CD4-positive, alpha-beta T cell treated with Interleukin-6 at 100 ng/mL for 8 hours (primary cell): Measurements from ENCODE around the gene FAM120B.

Experiments
- DNase-seq: peaks from one replicate; pipeline ENCODE4 v3.0.0-alpha.2; 2020; ENCODE audit warnings: mixed read lengths, low spot score

FAM120B gene

DNA sequence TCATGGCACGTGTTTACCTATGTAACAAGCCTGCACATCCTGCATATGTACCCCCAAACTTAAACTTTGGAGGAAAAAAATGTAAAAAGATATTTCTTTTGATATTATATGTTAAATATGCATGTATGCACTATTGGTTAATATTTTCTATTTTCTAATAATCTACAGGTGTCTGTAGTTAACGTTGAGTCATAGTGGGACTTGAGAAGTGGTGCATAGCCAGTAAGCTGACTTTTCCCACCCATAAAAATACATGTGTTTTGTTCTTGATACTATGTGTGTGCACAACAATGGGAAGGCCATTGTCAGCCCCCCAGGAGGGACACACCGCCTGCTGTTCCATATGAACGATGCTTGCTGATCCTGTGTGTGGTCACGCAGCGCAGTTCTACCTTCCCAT lies 49.1 kb downstream of the FAM120B start:
- DNase-seq = no peak

DNA sequence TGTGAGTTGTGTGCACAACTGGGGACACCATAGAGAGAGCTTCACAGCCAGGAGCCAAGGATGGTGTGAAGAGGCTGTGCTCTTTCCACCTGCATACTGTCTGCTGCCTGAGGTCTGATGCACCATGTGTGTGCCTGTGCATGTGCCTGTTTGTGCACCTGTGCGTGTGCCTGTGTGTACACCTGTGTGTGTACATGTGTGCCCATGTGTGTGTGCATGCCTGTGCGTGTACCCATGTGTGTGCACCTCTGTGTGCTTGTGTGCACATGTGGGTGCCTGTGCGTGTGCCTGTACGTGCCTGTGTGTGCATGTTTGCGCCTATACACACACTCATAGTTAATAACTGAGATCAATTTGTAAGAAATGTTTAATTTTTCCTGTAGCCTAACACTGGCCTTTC lies 51.3 kb downstream of the FAM120B start:
- DNase-seq = no peak

DNA sequence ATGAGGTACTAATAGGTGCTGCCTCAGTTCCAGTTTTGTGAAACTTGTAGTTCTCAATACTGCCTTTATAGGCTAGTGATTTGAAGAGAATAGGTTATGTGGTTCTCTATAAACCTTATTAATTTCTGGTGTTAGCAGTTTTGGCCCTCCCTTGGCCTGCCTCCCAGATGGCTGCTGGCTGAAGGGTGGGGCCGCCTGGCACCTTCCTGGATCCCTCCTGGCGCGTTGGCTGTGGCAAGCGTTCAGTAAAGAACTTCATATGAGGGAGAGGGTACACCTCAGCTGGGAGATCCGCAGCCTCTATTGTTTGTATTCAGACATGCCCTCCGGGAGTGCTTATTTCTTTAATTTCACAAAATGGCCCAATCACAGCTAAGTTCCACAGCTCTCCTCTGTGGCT lies 51.9 kb downstream of the FAM120B start:
- no peak for DNase-seq

DNA sequence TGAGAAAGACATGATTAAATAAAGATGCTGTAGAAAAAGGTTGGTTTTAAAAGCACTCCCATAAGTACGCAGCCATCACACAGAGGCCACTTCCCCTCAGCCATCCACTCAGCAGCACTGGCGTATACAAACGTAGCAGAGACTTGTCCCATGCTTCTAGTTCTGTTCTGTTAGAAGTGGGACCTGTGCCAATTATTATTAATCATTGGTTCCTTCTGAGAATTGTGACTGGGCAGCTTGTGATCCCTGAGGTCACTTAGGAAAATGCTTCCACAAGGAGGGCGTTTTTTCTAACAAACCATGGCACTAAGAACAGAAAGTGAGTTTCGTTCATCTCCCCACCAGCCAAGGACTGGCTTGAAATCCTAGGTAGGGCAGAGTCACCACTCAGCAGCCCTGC lies 53.9 kb downstream of the FAM120B start:
- no peak for DNase-seq

DNA sequence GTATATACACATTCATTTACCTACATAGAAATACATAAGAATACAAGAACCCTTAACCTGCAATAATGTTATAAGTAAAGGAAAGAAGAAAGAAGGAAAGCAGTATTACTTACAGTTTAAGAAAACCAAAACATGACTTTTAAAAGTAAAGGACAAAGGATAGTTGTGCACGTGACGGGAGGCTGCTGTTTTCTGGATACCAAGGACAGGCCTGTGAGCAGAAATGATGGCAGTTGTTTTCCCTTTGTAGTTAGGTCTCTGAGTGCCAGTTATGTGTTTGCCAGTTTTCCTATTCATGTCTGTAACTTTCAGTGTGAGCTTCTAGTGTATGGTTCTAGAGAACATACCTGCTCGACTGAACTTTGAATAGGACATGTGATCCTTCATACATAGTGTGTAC lies 54.8 kb downstream of the FAM120B start:
- no peak for DNase-seq

DNA sequence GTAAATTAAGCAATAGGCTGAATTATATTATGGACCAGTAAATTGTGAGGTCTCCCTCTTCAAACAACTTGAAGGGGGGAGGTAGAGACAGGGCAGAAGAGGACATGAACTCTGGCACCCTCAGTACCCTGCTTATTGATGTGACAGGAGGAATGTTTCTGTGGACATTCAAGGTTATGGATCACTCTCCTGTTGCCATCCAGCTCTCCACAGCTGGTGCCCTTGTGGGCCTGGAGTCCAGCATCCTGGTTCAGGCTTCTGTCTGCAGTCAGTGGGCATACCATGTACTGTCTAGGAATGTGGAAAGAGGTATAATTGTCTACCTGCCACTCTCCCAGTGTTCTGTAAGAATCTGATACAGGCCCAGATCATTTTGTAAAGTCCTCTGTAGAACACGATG lies 55.6 kb downstream of the FAM120B start:
- no peak for DNase-seq

DNA sequence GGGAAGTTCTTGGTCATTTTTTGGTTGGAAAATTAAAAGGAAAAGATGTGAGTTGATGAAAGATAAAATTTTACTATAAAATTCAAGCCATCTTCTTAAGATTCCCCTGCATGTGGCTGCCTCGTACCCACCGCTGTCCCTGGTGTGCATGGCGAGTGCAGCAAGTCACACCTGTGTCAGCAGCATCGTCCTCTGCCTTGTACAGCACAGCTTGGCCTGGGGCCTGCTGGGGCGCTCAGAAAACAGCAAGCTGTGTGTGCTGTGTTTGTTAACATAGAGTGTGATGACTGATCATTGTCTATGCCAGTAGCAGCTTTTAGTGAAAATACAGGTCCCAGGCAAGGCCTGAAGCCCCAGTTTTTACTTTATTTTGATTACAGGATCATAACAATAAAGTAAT lies 56.7 kb downstream of the FAM120B start:
- DNase-seq = no peak

DNA sequence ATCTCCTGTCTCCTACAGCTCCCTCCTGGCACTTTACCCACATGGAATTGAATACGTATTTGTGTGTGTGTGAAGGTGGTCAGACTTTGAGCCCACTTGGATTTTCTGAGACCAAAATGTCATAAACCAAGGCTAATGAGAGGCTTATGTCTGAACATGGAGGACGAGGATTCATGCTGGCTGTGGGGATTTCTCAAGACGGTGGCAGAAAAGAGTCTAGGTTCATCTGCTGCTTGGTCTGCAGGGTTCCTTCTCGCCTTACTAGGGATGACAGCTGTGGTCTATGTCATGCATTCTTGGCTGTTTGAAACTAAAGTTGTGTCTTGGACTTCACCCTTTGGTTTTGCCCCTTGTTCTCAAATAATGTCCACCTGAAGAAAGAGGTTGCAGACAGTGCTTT lies 58.6 kb downstream of the FAM120B start:
- DNase-seq = no peak

DNA sequence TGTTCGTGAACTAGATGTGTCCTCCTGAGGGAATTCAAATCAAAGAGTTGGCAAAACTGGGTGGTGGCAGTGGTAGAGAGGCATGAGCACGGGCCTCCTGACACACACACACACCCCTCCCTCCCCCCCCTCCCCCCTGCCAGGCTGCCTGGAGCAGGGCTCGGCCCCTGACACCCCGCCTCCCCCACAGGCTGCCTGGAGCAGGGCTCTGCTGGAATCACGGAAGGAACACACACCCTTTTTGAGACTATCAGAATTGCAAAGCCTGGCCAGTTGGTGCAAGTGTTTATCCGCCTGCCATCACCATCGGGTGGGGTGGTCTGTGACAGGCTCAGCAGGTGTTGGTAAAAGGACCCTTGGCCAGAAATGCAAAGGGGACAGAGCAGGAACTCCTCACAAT lies 59.0 kb downstream of the FAM120B start:
- DNase-seq = no peak

DNA sequence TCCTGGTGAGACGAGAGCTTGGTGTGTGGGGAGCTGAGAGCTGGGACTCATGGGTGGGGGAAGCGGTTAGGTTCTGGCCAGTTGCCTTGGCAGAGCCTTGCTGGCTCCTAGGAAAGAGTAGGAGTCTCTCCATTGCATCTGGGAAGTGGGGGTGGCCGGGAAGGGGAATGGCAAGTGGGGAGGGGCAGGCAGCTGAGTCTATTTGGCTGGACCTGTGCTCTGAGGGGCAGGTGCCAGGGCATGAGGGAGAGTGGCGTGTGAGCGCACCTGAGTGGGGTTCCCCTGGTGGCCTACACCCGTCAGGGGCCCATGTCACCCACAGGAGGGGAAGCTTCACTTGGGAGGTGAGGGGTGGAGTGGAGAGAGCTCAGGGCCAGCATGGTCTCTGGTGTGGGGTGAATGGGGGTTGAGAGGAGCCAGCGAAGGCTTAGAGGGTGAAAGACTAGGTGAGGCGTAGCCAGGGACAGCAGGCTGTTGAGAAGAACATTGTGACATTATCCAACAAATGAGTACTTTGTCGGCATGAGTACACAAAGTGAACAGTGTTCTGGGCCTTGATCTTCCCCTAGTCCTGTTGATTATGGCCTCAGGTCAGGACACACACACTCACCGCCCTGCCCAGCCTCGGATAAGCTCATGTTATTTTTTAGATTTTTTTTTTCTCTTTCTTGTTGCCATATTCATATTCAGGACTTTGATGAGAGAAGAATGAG lies 59.8 kb downstream of the FAM120B start:
- no peak for DNase-seq

DNA sequence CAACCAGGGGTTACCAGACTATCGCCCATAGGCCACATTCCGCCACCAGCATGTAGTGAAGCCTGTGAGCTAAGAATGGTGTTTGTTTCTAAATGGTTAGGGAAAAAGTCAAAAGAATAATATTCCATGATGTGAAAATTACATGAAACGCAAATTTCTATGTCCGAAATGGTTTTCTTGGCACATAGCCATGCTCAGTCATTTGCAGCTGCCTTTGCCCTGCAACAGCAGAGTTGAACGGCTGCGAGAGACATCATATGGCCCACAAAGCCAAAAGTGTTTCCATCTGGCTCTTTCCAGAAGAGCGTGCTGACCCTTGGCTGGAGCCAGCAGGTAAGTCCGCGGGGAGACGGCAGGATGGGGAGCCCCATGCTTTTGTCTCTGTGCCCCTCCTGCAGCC lies 60.7 kb downstream of the FAM120B start:
- no peak for DNase-seq

DNA sequence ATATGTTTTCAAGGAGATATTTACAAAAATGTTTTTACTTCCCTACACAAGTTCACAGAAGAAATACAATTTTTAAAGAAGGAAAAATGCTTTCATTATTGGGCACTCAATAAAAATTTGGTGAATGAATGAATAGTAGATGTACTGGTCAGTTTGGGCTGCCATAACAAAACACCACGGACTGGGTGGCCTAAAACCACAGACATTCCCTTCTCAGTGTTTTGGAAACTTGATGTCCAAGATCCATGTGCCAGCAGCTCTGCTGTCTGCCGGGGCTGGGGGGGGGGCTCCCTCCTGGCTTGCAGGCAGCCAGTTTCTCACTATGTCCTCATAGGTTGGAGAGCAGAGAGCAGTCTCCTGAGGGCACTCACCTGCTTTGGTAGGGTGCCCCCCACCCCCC lies 62.0 kb downstream of the FAM120B start:
- DNase-seq = no peak

DNA sequence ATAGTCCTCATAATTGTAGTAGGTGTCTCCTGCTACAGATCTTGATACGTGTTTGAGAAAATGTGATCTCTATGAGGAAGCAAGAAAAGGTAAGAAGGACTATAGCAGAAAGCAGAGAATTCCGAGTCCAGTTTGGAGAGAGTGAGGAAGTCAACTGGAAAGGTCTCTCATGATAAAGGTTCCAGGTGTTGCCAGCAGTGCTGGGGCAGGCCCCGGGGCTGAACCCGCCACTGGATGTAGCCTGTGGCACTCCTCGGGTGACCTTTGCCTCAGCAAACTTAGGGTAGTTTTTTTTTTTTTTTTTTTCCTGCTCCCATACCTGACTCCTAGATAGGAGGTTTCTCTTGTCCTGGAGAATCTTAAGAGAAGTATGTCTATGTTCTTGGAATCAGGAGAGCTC lies 62.8 kb downstream of the FAM120B start:
- DNase-seq = no peak

DNA sequence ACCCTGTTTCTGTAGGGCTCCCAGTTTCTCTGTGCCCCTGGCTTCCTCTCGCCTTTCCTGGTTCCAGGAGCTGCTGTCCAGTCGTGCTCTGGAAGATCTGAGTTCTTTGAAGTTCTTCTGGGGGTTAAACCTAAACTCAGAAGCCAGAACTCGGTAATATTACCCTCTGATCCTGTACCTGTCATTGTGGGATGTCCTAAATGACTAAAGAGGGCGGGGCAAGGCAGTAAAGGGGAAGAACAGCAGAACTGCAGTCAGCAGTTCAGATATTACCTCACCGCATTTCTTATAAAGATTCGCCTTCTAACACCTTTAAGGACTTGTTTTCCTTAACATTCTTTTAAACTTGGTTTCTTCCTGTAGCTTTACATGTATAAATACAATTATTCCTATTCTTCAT lies 63.9 kb downstream of the FAM120B start:
- DNase-seq = no peak

DNA sequence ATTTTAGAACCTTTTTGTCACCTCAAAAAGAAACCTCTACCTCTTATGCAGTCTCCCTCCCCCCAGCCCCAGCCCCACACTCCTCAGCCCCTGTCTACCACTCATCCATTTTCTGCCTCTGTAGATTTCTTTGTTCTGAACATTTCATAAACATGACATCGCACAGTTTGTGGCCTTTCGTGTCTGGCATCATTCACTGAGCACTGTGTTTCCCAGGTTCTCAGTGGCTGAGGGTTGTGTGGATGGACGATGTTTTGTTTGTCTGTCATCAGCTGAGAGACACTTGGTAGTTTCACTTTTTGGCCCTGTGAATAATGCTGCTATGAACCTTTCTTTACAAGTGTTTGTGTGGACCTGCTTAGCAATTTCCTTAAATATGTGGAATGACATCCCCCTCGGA lies 64.5 kb downstream of the FAM120B start:
- no peak for DNase-seq

DNA sequence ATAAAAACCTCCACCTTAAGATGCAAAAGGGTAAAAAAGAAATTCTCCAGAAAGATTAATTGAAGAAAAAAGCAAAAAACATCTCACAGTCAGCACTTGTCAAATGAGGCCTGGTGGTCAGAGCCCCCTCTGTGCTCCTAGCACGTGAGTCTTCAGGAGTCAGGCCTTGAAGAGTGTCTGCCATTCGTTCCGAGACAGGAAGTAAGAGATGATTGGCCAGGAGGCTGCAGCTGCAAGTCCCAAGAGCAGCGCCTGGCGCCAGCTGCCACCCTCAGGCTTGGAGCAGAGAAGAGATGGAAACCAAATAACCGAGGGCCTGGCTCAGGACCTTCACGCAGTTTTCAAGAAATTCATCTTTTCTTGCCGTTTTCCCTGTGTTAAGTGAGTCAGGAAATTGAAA lies 65.0 kb downstream of the FAM120B start:
- no peak for DNase-seq

DNA sequence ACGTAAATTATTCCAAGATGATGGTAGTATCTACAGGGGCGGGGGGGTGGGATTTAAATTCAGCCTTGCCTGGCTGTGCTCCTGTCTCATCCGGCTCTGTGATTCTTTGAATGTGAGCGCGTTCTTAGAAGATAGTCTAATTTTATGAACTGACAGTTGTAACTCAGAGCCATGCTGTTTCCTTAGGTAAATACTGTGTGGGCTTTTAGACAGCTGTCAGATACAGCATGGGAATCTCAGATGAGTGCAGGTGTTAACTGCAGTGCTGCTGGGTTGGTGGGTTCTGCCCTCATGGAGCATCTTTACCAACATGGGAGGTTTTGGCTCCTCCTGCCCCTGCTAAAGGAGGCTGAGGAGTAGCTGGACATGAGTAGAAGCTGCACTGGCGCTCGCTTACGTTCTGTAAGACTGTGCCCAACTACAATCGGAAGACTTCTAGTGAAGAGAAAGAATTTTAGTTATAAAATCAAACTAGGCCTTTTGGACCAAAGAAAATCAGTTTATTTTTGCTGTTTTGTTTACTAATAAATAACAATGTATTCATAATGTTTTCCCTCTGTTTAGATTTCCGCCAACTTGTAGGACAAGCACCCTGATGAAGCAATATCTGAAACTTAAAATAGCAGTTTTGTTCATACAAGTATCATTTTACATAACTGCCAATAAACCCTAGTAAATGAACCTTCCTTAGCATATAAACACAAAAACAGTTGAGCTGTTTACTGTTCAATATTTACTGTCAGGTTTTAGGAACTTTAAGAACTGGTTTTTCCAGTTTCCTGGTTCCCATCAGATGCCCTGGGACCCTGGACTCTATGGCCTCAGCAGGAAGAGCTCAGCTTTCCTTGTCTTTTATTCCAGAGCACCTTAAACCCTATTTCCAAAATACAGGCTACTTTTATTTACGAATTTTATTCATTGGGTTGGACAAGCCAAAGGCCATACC lies 66.1 kb downstream of the FAM120B start:
- DNase-seq = no peak

DNA sequence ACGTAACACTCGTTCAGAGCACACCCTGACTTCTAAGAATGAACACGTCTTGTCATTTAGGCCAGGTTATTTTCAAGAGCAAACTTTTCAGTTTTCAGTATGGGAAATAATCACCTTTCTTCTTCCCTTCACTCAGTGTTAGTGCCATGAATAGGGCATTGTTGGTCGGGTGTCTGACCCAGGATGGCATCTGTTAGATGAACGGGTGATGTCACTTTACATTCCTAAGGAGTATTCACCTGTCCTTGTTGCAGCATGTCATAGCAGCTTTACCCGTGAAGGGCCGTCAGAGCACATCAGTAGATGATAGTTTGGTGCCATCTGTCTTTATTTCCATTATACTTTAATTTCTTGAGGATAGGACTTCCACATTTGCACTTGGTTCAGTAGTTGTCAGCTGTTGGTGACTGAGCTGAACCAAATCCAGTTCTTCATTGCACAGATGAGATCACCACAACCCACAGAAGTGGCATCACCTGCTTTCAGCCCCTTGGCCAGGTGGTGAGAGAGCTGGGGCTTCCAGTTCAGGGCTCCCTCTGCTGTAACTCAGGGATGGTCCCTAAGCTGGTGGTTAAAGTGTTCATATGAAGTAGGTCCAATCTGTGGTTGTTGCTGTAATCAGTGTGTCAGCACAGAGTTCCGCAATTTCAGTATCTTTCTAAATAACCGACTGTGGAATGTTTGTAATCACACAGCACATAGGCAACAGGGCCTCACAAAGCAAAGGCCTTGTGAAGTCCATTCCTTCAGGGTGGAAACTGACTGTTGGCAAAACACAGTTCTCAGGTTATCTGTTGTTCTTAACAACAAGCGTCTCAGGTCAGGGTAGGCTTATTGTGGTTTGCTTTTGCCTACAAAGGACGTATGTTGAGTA lies 68.2 kb downstream of the FAM120B start:
- no peak for DNase-seq

DNA sequence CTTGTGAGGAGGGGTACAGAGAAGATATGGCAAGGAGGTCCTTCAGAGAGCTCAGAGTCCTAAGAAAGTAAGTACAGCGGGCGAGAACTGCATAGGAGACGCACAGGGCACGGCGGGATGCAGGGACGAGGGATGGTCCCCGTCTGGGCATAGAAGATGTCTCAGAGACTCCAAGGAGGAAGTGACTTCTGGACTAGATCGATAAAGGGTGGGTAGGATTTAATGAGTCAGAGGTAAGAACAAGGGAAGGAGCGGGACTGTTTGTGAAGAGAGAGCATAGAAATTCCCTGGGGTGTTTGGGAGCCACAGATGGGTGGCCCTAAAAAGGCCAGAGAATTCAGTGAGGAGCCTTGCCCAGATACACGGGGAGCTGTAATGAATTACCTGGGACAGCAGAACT lies 69.1 kb downstream of the FAM120B start:
- DNase-seq = no peak

DNA sequence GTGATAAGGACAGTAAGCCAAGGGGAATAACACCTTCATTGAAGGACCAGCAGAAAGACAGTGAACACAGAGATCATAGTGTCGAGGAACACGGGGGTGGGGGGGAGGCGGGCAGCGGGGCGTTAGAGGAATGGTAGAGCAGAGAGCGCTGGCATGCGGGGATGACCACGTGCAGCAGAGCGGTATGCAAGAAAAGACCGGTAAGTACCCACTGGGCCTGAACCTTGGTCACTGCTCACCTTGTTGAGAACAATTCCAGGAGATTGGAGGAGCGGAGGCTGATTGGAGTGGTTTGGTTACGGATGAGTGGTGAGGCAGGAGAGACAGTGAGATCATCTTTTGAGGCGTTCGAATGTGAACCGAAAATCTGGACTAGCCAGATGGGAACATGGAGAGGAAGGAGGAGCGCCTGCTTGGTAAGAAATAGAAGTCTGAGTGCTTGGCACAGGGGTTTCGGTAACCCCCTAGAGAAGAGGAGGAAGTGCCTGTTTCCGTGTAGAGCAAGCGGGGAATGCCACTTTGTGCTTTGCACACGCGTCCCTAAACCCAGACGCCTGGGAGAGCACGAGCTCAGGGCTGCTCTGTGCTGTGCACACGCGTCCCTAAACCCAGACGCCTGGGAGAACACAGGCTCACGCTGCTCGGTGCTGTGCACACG lies 70.0 kb downstream of the FAM120B start:
- no peak for DNase-seq

DNA sequence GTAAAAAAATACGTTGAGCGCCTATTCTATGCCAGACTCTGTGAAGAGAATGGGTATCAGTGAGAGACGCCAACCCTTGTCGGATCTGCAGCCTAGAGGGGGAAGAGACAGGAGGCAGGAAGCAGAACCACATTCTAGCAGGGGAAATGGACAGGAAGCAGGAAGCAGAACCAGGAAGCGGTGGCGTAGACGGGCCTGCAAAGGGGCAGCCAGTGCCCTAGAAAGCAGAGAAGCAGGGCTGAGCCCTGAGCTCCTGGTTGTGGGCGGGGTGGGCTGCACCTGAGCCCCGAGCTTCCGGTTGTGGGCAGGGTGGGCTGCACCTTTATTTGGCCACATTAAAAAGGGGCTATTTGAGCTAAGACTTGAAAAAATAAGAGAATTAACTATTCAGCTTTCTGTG lies 71.9 kb downstream of the FAM120B start:
- peak; percentile 20 for DNase-seq

DNA sequence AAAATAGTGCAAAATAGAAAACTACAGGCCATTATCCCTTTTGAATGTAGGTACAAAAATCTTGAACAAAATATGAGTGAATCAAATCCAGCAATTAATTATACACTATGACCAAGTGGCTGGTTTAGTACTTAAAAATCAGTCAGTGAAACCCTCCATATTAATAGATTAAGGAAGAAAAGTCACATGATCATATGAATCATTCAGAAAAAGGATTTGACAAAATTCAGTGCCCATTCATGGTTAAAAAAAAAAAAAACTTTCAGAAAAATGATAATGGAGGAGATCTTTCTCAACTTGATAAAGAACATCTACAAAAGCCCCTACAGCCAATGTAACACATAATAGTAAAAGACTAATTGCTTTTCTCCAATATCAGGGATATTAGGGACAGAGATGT lies 75.0 kb downstream of the FAM120B start:
- no peak for DNase-seq
